GM12891 (cell line): Measurements from ENCODE around the gene TTC23.

Experiments used
- DNase-seq: peaks from one replicate; pipeline ENCODE4 v3.0.0; 2011; ENCODE audit warnings: low spot score; ENCODE audit not compliant: insufficient read length
- FAIRE-seq: peaks from 2 replicates; lab custom pipeline; 2011; peaks lifted over from hg19 to GRCh38; lab: Jason Lieb, UNC
- PAX5 ChIP-seq: IDR thresholded peaks from 2 replicates; pipeline ENCODE4 v1.6.1; 2011; ENCODE audit warnings: low read length, moderate library complexity, mild to moderate bottlenecking; ENCODE audit not compliant: insufficient read depth, severe bottlenecking
- POLR2A ChIP-seq: IDR thresholded peaks from 2 replicates; pipeline ENCODE4 v1.6.1; 2011; ENCODE audit warnings: low read depth, low read length, control low read depth
- POLR2AphosphoS5 ChIP-seq: IDR thresholded peaks from 2 replicates; pipeline ENCODE4 v1.6.1; 2011; ENCODE audit warnings: low read depth, low read length, control low read depth
- POU2F2 ChIP-seq: IDR thresholded peaks from 2 replicates; pipeline ENCODE4 v1.6.1; 2011; ENCODE audit warnings: low read depth, mild to moderate bottlenecking, control low read depth, low read length, moderate library complexity
- SPI1 ChIP-seq: IDR thresholded peaks from 2 replicates; pipeline ENCODE4 v1.6.1; 2011; ENCODE audit warnings: low read depth, low read length, control low read depth
- TAF1 ChIP-seq: IDR thresholded peaks from 2 replicates; pipeline ENCODE4 v1.6.1; 2011; ENCODE audit warnings: low read depth, low read length, control low read depth

The TTC23 gene

GRCh38 chr15:99143655-99144610 lies 105.4 kb downstream of the TTC23 start:
- no peak for FAIRE-seq
- no peak for DNase-seq
- TF ChIP-seq PAX5 (no peak), TAF1 (no peak), POLR2AphosphoS5 (no peak), POU2F2 (no peak), SPI1 (no peak), POLR2A (no peak)

DNA sequence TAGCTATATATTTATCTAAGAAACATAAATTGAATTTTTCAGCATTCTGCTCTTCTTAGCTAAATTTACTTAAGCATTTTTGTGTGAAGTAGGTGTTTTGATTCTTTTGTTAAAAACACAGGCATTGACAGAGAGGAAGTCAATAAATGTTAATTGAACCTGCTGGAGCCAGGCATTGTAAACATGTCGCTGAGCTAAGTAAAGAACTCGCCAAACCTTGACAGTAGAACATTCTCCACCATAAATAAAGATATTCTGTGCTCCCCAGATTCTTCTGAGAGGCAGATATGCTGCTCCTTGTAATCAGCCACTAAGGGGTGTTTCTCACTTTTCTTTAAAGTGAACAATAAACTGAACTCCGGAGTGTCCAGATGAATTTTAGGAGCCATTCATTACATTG lies 106.1 kb downstream of the TTC23 start:
- FAIRE-seq = no peak
- DNase-seq = no peak
- TF ChIP-seq POU2F2 (no peak), POLR2AphosphoS5 (no peak), POLR2A (no peak), TAF1 (no peak), SPI1 (no peak), PAX5 (no peak)

DNA sequence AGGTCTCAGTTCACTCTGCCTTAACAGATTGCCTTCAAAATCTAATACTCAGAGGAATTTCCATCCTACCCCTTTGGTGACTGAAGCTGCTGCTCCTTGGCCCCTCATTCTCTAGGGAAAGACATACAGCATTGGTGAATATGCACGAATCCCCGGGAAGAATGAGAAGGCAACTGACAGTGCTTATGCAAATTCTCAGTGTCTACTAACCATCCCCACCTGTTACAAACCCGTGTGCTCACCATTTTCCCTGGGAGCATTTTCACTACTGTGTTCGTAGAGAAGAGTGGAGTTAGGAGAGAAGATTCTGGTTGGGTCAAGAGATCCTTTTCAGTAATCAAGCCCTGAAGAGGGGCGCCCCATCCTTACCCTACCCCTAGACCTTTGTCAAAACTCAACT lies 106.8 kb downstream of the TTC23 start:
- DNase-seq = no peak
- TF ChIP-seq TAF1 (no peak), POLR2AphosphoS5 (no peak), PAX5 (no peak), POU2F2 (no peak), SPI1 (no peak)
- FAIRE-seq = no peak

- TF ChIP-seq TAF1 = no peak
- TF ChIP-seq POU2F2 = no peak
- TF ChIP-seq POLR2AphosphoS5 = no peak
- TF ChIP-seq PAX5 = no peak
- DNase-seq (no peak), FAIRE-seq (no peak)
These were observed 107.4 kb downstream of the TTC23 start for GRCh38 chr15:99141943-99142342.

DNA sequence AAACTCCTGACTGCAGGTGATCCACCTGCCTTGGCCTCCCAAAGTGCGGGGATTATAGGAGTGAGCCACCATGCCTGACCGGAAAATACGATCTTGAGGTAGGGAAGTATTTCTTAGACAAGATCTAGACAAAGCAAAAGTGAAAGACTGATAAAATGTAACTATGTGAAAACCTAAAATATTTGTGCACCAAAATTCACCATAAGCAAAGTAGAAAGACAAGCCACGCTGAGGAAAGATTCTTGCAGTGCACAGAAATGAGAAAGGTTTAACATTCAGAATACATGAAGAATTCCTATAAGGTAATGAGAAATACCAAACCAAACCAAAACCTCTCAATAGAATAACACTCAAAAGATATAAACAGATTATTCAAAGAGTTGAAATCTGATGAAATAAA lies 108.8 kb downstream of the TTC23 start:
- TF ChIP-seq POLR2AphosphoS5 (no peak), POU2F2 (no peak), SPI1 (no peak), POLR2A (no peak), TAF1 (no peak), PAX5 (no peak)
- FAIRE-seq (no peak), DNase-seq (no peak)

GRCh38 chr15:99139276-99139675 lies 110.1 kb downstream of the TTC23 start:
- TF ChIP-seq SPI1 = no peak
- no peak for TF ChIP-seq POU2F2
- TF ChIP-seq TAF1 = no peak
- no peak for FAIRE-seq
- DNase-seq = no peak

- no peak for TF ChIP-seq POLR2AphosphoS5
- TF ChIP-seq PAX5 = no peak
- TF ChIP-seq POLR2A = no peak
- no peak for TF ChIP-seq TAF1
- TF ChIP-seq POU2F2 = no peak
- no peak for TF ChIP-seq SPI1
- FAIRE-seq = no peak
- no peak for DNase-seq
These were observed 110.8 kb downstream of the TTC23 start for GRCh38 chr15:99138491-99138982.

GRCh38 chr15:99137877-99138276 lies 111.5 kb downstream of the TTC23 start:
- DNase-seq = no peak
- no peak for FAIRE-seq
- TF ChIP-seq POLR2A = no peak
- no peak for TF ChIP-seq SPI1
- no peak for TF ChIP-seq PAX5
- TF ChIP-seq POLR2AphosphoS5 = no peak
- TF ChIP-seq POU2F2 = no peak
- no peak for TF ChIP-seq TAF1

DNA sequence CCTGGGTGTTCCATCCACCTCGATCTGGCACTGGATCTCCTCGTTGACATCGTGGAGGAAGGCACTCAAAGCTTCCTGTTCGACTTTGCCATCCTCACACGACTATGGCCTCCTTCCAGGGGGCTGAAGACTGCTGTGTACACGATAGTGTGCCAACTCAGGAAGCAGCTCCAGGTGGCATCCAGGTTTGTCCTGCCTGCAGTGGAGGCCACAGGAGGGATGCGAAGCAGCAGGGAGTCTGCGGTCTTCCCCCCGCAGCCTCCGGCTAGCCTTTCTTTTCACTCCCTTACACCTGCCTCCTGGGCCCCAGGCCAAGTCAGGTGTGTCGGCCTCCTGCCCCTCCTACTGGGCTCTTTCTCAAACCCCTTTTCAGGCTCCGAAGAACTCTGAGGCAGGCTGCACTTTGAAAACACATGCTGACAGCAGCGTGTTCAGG lies 112.3 kb downstream of the TTC23 start:
- TF ChIP-seq POLR2AphosphoS5 = no peak
- TF ChIP-seq POU2F2 = no peak
- TF ChIP-seq TAF1 = no peak
- TF ChIP-seq SPI1 = no peak
- no peak for TF ChIP-seq POLR2A
- no peak for TF ChIP-seq PAX5
- FAIRE-seq (no peak), DNase-seq (no peak)
